Activated effector memory CD4-positive, alpha-beta T cell treated with anti-CD3 and anti-CD28 coated beads, Interleukin-2, amount 50 U/mL, for 16 hours (primary cell): ENCODE results near the gene ABCC3.
A peak's percentile ranks its signal among the peaks of the same experiment; 100 is the strongest.
"Not testable (repeated sequence)": the region's sequence is repeated elsewhere in the genome, so short reads cannot be mapped to it uniquely, and the experiment has no call there.

Source experiments
- DNase-seq: peaks from one replicate; pipeline ENCODE4 v3.0.0-alpha.2; 2020

ABCC3 gene

GRCh38 chr17:50668025-50668837 lies 33.5 kb downstream of the ABCC3 start:
- DNase-seq, result no peak

- no peak for DNase-seq
Observed at GRCh38 chr17:50668838-50669581, 34.3 kb downstream of the ABCC3 start.

- peak; percentile 34 for DNase-seq
Observed at GRCh38 chr17:50672071-50672470, 37.4 kb downstream of the ABCC3 start.

- peak; percentile 51 for DNase-seq
Observed at GRCh38 chr17:50672831-50673551, 38.3 kb downstream of the ABCC3 start.

GRCh38 chr17:50675190-50675589 lies 40.5 kb downstream of the ABCC3 start:
- no peak for DNase-seq

- DNase-seq, result no peak
Observed at GRCh38 chr17:50675627-50676026, 40.9 kb downstream of the ABCC3 start.

GRCh38 chr17:50676065-50676975 lies 41.6 kb downstream of the ABCC3 start:
- DNase-seq, result no peak

GRCh38 chr17:50677851-50678375 lies 43.2 kb downstream of the ABCC3 start:
- no peak for DNase-seq

- DNase-seq, result peak; percentile 43
Observed at GRCh38 chr17:50679008-50679544, 44.4 kb downstream of the ABCC3 start.

GRCh38 chr17:50680126-50680525 lies 45.4 kb downstream of the ABCC3 start:
- DNase-seq, result no peak

GRCh38 chr17:50680543-50681262 lies 46.0 kb downstream of the ABCC3 start:
- not testable (repeated sequence) for DNase-seq

- no peak for DNase-seq
Observed at GRCh38 chr17:50681263-50682200, 46.9 kb downstream of the ABCC3 start.

GRCh38 chr17:50682441-50682840 lies 47.8 kb downstream of the ABCC3 start:
- DNase-seq, result peak; percentile 12

- peak; percentile 27 for DNase-seq
Observed at GRCh38 chr17:50682938-50683337, 48.3 kb downstream of the ABCC3 start.

- peak; percentile 59 for DNase-seq
Observed at GRCh38 chr17:50683434-50684287, 49.0 kb downstream of the ABCC3 start.

- peak; percentile 12 for DNase-seq
Observed at GRCh38 chr17:50684288-50684611, 49.6 kb downstream of the ABCC3 start.

- DNase-seq, result peak; percentile 36
Observed at GRCh38 chr17:50684612-50685333, 50.1 kb downstream of the ABCC3 start.

- no peak for DNase-seq
Observed at GRCh38 chr17:50685334-50685665, 50.6 kb downstream of the ABCC3 start.
